ENCODE data around the gene GSTA3.
"Not testable (repeated sequence)": the region's sequence is repeated elsewhere in the genome, so short reads cannot be mapped to it uniquely, and the experiment has no call there.

The GSTA3 gene

GRCh38 chr6:52858416-52858815 is 51.1 kb downstream of the GSTA3 start:
- DNase-seq = no peak

DNA sequence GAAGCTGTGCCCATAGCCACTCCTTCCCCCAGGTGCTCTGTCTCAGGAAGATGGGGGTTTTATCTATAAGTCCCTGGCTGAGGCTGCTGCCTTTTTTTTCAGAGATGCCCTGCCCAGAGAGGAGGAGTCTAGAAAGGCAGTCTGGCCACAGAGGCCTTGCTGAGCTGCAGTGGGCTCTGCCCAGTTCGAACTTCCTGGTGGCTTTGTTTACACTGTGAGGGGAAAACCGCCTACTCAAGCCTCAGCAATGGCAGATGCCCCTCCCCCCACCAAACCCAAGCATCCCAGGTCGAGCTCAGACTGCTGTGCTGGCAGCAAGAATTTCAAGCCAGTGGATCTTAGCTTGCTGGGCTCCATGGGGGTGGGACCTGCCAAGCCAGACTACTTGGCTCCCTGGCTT is 53.4 kb downstream of the GSTA3 start:
- DNase-seq = not testable (repeated sequence)

- no peak for DNase-seq
These were observed 60.4 kb downstream of the GSTA3 start for GRCh38 chr6:52849137-52849536.
